ENCODE data around the gene IFNGR2.

DNA sequence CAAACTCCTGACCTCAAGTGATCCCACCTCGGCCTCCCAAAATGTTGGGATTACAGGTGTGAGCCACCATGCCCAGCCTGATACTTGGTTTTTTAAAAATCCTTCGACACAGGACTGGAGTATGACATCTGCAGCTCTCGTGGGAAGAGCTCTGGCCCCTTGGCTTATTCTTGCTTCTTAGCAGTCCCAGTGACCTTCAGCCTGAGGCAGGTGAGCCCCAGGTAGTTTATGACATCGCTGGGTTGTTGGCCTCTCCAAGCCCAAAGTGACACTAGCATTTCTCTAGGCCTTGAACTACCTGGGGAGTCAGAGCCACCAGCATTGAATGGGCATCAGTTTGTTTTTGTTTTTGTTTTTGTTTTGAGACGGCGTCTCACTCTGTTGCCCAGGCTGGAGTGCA, 15.9 kb upstream of the IFNGR2 start:
- TF ChIP-seq SRF (IDR thresholded peaks at IDR 0.05; ENCODE audit: low read depth, low read length) (no peak), JUN (IDR thresholded peaks at IDR 0.05; ENCODE audit: low read depth, low read length) (no peak), TAF1 (IDR thresholded peaks at IDR 0.05; ENCODE audit: low read depth, low read length) (no peak), POLR2A (IDR thresholded peaks at IDR 0.05; ENCODE audit: control extremely low read depth in 1 of 2, low read depth in 2 of 2, low read length in 2 of 2) (no peak)
